Measurements from ENCODE around the gene ITPRID2.

The ITPRID2 gene

GRCh38 chr2:181891258-181891965 lies at the start of gene ITPRID2:
Gene ITPRID2 (plus strand): TSS chr2:181891730. CDS start chr2:181892067, 337 bp downstream.
- peak; percentile 1 to 40 for DNase-seq

GRCh38 chr2:181844551-181845290 lies 46.8 kb upstream of the ITPRID2 start:
- no peak for DNase-seq

DNA sequence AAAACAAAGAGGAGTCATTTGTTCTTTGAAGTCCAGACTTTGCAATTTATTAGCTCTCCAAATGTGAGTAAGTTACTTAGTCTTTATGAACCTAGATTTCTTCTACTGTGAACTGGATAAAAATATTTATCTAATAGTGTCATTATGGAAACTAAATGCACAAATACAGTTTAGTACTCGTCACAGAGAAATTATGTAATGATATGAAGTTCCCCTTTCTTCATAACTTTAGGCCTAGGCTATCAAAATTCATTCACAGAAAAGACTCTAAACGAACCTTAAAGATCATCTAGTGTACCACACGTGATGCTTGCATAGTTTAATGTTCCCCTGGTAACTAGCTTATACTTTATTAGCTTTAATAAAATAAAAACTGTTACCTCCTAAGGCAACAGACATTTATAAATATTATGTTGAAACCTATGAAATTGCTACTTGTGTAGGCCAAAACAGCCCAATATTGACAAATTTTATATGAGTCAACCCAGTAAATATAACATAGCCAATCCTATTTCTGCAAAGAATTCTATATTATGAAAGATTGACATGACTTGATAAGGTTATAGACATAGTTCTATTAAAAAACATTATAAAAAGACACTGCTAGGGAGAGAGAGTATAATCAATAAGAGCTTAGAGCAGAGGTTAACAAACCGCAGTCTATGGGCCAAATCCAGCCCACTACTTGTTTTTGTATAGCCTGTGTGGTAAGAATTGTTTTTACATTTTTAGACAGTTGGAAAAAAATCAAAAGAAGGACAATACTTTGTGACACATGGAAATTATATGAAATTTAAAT lies 44.9 kb upstream of the ITPRID2 start:
- no peak for DNase-seq

DNA sequence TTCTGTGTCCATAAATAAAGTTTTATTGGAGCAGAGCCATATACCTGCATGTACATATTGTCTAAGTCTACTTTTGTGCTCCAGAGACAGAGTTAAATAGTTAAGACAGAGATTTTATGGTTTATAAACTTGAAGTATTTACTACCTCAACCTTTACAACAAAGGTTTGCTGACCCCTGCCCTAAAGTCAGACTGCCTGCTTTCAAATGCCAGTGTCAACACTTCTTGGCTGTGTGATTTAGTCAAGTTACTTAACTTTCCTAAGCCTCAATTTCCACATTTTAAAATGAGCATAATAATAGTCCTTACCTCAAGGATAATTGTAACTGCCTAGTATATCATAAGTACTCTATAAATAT lies 44.4 kb upstream of the ITPRID2 start:
- DNase-seq = no peak

DNA sequence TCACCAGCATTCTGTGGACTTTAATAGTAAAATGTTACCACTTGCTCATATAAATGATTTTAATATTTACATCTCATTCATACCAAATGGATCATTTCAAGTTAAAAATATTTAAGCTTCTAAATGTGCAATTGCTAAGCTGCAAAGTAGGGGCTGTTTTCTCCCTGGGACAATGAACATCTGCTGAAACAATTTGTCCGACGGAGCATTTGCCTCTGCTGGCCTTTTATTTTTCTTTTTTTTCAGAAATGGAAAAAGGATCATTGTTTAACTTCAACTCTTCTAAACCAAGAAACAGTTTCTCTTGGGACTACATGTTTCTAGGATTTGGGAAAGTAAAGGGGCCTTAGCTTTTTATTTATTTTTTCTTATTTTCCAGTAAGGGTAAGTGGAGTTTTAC lies 43.8 kb upstream of the ITPRID2 start:
- no peak for DNase-seq

DNA sequence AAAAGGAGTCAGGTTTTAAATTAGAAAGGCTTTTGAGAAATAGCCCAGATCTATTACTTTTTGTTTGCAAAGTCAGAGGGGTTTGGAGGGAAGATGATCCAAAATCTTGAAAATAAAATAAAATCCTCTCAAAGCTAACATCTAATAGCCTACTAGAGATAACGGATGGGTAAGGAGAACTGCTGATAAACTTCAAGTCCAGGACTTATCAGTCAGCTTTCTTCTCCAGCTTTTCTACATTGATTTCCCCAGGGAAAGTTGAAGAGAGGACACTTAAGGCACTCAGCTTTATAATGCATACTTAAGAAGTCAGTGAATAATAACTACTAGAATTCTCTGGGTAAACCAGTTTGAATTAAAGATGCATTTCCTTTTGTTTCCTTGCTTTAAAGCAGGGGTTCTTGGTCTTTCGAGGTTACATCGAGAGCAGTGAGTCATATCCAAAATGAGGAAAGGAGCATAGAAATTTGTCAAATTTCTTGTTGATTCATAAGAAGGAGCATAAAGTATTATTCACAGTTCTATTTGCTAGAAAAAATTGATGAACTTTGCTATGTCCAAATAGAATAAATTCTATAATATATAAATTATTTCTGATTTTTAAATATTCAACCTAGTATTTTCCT lies 43.2 kb upstream of the ITPRID2 start:
- peak in 1 of 2 experiments; percentile 2 for DNase-seq

GRCh38 chr2:181849601-181850000 lies 41.9 kb upstream of the ITPRID2 start:
- DNase-seq = no peak

GRCh38 chr2:181850936-181851560 lies 40.5 kb upstream of the ITPRID2 start:
- no peak for DNase-seq

GRCh38 chr2:181851726-181852125 lies 39.8 kb upstream of the ITPRID2 start:
- DNase-seq = no peak

GRCh38 chr2:181853696-181854095 lies 37.8 kb upstream of the ITPRID2 start:
- no peak for DNase-seq

DNA sequence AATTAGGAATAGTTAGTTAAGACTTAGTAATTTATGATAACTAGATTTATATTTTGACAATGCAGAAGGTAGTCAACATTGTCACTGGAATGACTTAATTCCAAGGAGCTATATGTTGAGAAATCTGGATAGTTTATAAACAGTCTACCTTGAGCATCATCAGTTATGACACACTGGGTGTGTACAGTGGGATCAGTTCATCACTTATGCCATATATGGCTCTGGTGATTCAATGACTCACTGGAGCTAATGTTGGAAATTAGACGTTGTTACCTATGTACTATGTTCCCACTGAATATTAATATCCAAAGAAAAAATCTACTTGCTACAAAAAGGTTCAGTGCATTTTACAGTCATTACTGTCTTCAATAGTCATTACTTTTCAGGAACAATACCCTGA lies 34.0 kb upstream of the ITPRID2 start:
- no peak for DNase-seq

DNA sequence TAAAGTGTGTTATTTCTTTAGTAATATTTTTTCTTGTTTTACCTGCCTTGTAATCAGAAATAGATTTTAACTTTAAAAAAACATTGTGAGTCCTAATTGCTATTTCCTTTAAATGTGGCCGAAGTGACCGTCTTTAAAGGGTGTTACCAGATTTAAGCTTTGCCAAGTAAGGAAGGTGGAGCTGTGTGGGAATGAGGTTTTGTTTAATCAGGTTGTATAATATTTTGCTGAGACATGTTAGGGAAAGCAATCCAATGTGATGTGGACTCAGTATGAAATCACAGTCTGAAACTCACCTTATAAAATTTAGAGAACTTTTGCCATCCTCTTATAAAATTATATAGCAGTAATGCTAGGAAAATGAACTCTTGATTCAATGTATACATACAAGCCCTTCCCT lies 32.9 kb upstream of the ITPRID2 start:
- DNase-seq = no peak

GRCh38 chr2:181859123-181859522 lies 32.4 kb upstream of the ITPRID2 start:
- no peak for DNase-seq

DNA sequence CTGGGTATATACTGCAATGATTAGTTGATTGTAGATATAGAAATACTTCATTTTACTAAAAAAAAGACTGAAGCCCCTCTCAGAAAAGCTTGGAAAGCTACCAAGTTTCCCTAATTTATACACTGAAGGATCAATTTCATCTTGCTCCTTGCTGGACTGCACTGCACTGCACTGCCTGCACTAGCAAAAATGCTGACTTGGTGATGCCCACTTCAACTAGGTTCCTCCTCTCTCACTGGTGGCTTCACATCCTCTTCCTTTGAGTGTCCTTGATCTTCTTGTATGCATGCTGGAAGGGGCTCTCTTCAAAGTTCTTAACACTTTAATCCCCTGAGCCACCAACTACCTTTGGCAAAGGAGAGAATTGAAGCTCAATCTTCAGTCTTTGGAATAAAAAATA lies 31.7 kb upstream of the ITPRID2 start:
- DNase-seq = no peak

DNA sequence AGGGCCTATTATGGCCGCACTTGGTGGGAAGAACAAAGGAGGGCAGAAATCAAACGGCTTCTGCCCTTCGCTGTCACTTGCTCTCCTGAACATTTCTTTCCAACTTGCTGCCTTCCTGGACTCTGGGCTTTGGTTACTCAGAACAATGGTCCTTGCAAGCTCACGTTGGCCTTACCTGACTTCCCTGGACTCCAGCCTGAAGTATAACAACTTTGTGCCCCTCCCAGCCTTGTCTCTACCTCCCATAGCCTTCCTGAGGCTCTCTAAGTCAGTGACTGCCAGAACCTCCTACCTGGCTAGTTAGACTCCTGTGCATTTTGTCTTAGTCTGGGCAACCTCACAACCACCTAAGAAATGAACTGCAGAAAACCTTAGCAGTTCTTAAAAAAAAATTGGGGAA lies 30.2 kb upstream of the ITPRID2 start:
- DNase-seq = no peak

GRCh38 chr2:181862583-181863281 lies 28.8 kb upstream of the ITPRID2 start:
- DNase-seq = no peak

- no peak for DNase-seq
Observed at GRCh38 chr2:181872178-181872577, 19.4 kb upstream of the ITPRID2 start.

DNA sequence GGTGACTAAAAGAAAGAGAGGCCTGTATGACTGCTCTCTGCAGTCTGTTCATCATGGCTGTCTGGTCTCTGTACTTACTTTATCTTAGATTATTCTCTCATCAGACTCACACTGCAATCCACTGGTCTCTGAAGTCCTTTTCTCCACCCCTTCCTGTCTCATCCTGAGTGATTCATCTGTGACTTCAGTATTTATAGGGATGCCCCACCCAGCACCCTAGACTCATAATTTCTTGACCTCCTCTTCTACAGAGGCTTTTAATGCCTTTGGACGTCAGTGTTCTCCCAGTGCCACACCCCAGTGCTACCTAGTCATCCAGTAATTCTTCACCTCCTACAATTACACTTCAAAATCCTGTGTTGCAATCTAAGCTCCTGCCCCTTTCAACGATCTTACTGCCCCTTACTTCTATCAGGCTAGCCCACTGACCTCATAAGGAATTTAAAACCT lies 14.9 kb upstream of the ITPRID2 start:
- no peak for DNase-seq

DNA sequence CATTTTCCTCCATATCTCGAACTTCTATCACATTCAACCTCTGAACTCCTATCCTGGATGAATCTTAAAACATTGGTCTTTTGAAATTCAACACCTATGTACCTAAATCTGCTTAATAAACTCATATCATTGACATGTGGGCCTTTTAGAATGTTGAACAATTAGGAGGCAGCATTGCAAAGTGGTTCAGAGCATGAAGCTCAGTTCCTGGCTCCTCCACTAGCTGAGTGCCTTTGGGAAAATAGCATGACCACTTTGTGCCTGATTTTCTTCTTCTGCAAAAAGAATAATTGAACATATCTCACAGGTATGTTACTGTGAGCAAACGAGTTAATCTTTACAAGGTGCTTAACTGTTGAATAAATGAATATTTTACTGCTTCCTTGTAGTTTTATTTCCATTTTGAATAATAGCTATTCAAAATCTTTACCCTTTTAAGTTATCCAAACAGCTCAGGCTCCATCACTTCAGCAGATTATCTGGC lies 14.3 kb upstream of the ITPRID2 start:
- no peak for DNase-seq

GRCh38 chr2:181878448-181878847 lies 13.1 kb upstream of the ITPRID2 start:
- no peak for DNase-seq

DNA sequence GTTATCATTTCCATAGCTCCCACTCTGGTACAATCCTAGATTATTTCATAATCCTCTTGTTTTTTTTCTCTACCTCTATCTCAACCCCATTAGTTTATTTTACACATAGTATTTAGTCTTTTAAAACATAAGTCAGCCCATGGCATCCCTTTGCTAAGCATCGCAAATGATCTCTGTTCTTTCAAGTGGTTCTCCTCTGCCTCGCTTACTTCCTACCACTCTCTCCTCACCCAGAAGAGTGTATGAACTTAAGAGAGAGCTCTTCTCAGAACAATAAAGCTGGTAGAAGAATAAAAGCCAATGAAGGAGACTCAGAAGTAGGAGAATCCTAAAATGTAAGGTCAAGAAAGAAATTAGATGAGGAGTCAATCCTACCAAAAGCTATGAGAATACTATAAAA lies 12.2 kb upstream of the ITPRID2 start:
- no peak for DNase-seq

Measured in NCI-H187 (cell line).